Mesothelial cell of epicardium (in vitro differentiated cells): ENCODE measurements around the gene CCDC183. TPM values are rescaled to one million over a fixed set of nuclear protein-coding genes. Genes with fewer than 3 reads are reported as not detected.
A peak's percentile ranks its signal among the peaks of the same experiment; 100 is the strongest.
"Not testable (repeated sequence)": the region's sequence is repeated elsewhere in the genome, so short reads cannot be mapped to it uniquely, and the experiment has no call there.

Experiments
- DNase-seq, 2 experiments: peaks; one replicate each; pipeline ENCODE4 v3.0.0; 2021; ENCODE audit warnings: low spot score in 2 of 2; ENCODE audit not compliant: unreplicated experiment in 2 of 2
- H3K27ac Mint-ChIP-seq: 2 replicates; pipeline ENCODE4 v1.8.0; 2021; ENCODE audit warnings: mixed read lengths
- H3K27me3 Mint-ChIP-seq: 2 replicates; pipeline ENCODE4 v1.8.0; 2021; ENCODE audit warnings: low read depth, mixed read lengths
- H3K36me3 Mint-ChIP-seq: 2 replicates; pipeline ENCODE4 v1.8.0; 2021; ENCODE audit warnings: mixed read lengths
- H3K4me1 Mint-ChIP-seq: 2 replicates; pipeline ENCODE4 v1.8.0; 2021; ENCODE audit warnings: mixed read lengths
- H3K4me3 Mint-ChIP-seq: 2 replicates; pipeline ENCODE4 v1.8.0; 2021; ENCODE audit warnings: mild to moderate bottlenecking, moderate library complexity, mixed read lengths
- H3K9me3 Mint-ChIP-seq: 2 replicates; pipeline ENCODE4 v1.8.0; 2021; ENCODE audit warnings: mixed read lengths
- CTCF ChIP-seq: fragments of 200-600 bp; sonication (generic); IDR thresholded peaks from one replicate; pipeline ENCODE4 v1.5.0; 2021; ENCODE audit warnings: antibody characterized with exemption; ENCODE audit not compliant: unreplicated experiment
- total RNA-seq: library from RNA; stranded (reverse); gene quantifications from 3 replicates; pipeline ENCODE4 v1.2.1, GENCODE V29; 2021

CCDC183 gene
- total RNA-seq, 1 donor from 2014 or later, result 25.1 TPM

- no peaks in the 10 kb centered on the region for H3K9me3 Mint-ChIP-seq
Observed at GRCh38 chr9:136837146-136837855, 41.2 kb downstream of the CCDC183 start.

GRCh38 chr9:136837856-136838277 is 41.7 kb downstream of the CCDC183 start:
- H3K36me3 Mint-ChIP-seq, H3K9me3 Mint-ChIP-seq, H3K27ac Mint-ChIP-seq, H3K27me3 Mint-ChIP-seq, DNase-seq, H3K4me3 Mint-ChIP-seq: not testable (repeated sequence)
- H3K4me1 Mint-ChIP-seq, result peaks cover 19% of the 10 kb centered on the region

More at GRCh38 chr9:136837146-136837855, 41.2 kb downstream of the CCDC183 start:
- Mint-ChIP-seq H3K4me3 (no peak overlapping the region), H3K27me3 (no peaks in the 10 kb centered on the region), H3K4me1 (peaks cover 17% of the 10 kb centered on the region), H3K27ac (no peak overlapping the region), H3K36me3 (peaks cover 8% of the 10 kb centered on the region)
- no peak for DNase-seq
- TF ChIP-seq CTCF, result no peak

GRCh38 chr9:136838314-136839228 is 42.4 kb downstream of the CCDC183 start:
- H3K4me3 Mint-ChIP-seq, result no peak overlapping the region
- no peak for DNase-seq
- H3K4me1 Mint-ChIP-seq, result peaks cover 19% of the 10 kb centered on the region
- no peaks in the 10 kb centered on the region for H3K27me3 Mint-ChIP-seq
- TF ChIP-seq CTCF, result no peak
- H3K9me3 Mint-ChIP-seq, result no peaks in the 10 kb centered on the region
- peaks cover 8% of the 10 kb centered on the region for H3K36me3 Mint-ChIP-seq
- no peak overlapping the region for H3K27ac Mint-ChIP-seq

- TF ChIP-seq CTCF, result no peak
- no peaks in the 10 kb centered on the region for H3K9me3 Mint-ChIP-seq
- no peak overlapping the region for H3K4me3 Mint-ChIP-seq
- DNase-seq, result no peak
- peaks cover 4% of the 10 kb centered on the region for H3K36me3 Mint-ChIP-seq
- peaks cover 19% of the 10 kb centered on the region for H3K4me1 Mint-ChIP-seq
- H3K27me3 Mint-ChIP-seq, result no peaks in the 10 kb centered on the region
- peak overlapping the region; percentile 88 for H3K27ac Mint-ChIP-seq
Observed at GRCh38 chr9:136839229-136840139, 43.3 kb downstream of the CCDC183 start.

- no peaks in the 10 kb centered on the region for H3K9me3 Mint-ChIP-seq
- peak overlapping the region; percentile 88 for H3K27ac Mint-ChIP-seq
- H3K27me3 Mint-ChIP-seq, result peaks cover 2% of the 10 kb centered on the region
- no peak for TF ChIP-seq CTCF
- DNase-seq, result no peak
- peaks cover 4% of the 10 kb centered on the region for H3K36me3 Mint-ChIP-seq
- no peak overlapping the region for H3K4me3 Mint-ChIP-seq
- H3K4me1 Mint-ChIP-seq, result peaks cover 19% of the 10 kb centered on the region
Observed at GRCh38 chr9:136840140-136840876, 44.2 kb downstream of the CCDC183 start.
